ENCODE results near the gene LRP6. TPM values are rescaled to one million over a fixed set of nuclear protein-coding genes. Genes with fewer than 3 reads are reported as not detected.

The LRP6 gene
- total and polyA plus RNA-seq, 10 donors = 0.63 to 14.9 (median 9.6) TPM

DNA sequence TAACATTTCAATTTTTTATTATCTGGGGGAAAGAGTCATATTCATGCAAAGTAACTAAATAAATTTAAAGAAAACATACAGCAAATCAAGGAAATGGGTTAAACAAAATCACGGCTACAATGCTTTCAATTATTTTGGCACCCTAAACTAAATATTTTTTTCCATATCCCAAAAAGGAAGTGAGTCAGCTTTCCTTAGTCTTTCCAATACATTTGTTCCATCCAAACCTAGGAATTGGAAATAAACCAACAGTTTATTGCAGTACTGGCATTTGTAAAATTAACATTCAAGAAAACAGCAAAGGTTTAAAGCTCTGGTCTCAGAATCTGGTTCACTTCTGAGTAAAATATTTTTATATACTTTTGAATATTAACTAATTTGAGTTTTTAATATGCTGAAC is 106.9 kb downstream of the LRP6 start:
- Histone ChIP-seq H3K4me1 (peaks cover 0 to 6% (median 0%) of the 10 kb centered on the region in 6 donors), H3K4me3 (no peak overlapping the region), H3K27me3 (replicated peaks in 1 of 7) (no peaks in the 10 kb centered on the region), H3K27ac (no peak overlapping the region), H3K9me3 (no peaks in the 10 kb centered on the region), H3K36me3 (peaks cover 0 to 16% (median 3%) of the 10 kb centered on the region in 6 donors)
- no peak for DNase-seq
- intact Hi-C loops (cut with DNase I; ENCODE audit: low total_unique reads) = no loop called here
- WGBS, 5 donors = 53 to 74% (median 67%) methylated on average over 1 of the region's 1 CpG
- no peak for TF ChIP-seq POLR2AphosphoS5 (IDR thresholded peaks at IDR 0.05)
- no peak for TF ChIP-seq POLR2A (IDR thresholded peaks at IDR 0.05)
- TF ChIP-seq, protein P1, sequence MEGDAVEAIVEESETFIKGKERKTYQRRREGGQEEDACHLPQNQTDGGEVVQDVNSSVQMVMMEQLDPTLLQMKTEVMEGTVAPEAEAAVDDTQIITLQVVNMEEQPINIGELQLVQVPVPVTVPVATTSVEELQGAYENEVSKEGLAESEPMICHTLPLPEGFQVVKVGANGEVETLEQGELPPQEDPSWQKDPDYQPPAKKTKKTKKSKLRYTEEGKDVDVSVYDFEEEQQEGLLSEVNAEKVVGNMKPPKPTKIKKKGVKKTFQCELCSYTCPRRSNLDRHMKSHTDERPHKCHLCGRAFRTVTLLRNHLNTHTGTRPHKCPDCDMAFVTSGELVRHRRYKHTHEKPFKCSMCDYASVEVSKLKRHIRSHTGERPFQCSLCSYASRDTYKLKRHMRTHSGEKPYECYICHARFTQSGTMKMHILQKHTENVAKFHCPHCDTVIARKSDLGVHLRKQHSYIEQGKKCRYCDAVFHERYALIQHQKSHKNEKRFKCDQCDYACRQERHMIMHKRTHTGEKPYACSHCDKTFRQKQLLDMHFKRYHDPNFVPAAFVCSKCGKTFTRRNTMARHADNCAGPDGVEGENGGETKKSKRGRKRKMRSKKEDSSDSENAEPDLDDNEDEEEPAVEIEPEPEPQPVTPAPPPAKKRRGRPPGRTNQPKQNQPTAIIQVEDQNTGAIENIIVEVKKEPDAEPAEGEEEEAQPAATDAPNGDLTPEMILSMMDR (IDR thresholded peaks at IDR 0.05 in 8 of 11, conservative IDR thresholded peaks at IDR 0.05 in 3 of 11) = no peak

GRCh38 chr12:12158858-12159257 is 108.0 kb downstream of the LRP6 start:
- Histone ChIP-seq H3K27me3 (replicated peaks in 1 of 7) (no peaks in the 10 kb centered on the region), H3K9me3 (no peaks in the 10 kb centered on the region), H3K4me3 (no peak overlapping the region), H3K27ac (no peak overlapping the region), H3K4me1 (peaks cover 0 to 6% (median 0%) of the 10 kb centered on the region in 6 donors), H3K36me3 (peaks cover 0 to 13% (median 3%) of the 10 kb centered on the region in 6 donors)
- TF ChIP-seq POLR2AphosphoS5 (IDR thresholded peaks at IDR 0.05) (no peak), POLR2A (IDR thresholded peaks at IDR 0.05) (no peak)
- TF ChIP-seq, protein P1 (IDR thresholded peaks at IDR 0.05 in 8 of 11, conservative IDR thresholded peaks at IDR 0.05 in 3 of 11) = no peak
- intact Hi-C loops (cut with DNase I; ENCODE audit: low total_unique reads) = no loop called here
- DNase-seq = no peak
- WGBS, 5 donors = 86 to 96% (median 94%) methylated on average over 8 of the region's 8 CpGs

DNA sequence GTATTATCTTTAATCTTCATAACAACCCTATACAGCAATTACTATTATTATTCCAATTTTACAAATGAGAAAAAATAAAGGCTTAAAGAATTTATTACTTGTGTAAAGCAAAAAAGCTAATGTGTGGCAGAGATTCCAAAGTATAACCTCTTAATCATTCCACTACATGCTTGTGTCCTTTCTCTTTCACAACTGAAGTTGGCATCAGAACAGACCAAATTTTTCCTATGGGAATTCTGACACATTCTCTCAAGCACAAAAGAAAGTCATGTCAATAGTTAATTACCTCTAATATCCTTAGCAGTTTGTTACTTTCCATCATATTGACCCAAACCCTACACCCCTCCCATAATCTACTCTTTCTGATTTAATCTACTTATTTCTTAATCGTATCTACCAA is 109.4 kb downstream of the LRP6 start:
- peaks cover 0 to 6% (median 0%) of the 10 kb centered on the region in 6 donors for H3K4me1 ChIP-seq
- TF ChIP-seq POLR2A (IDR thresholded peaks at IDR 0.05) (no peak), POLR2AphosphoS5 (IDR thresholded peaks at IDR 0.05) (no peak)
- TF ChIP-seq, protein P1 (IDR thresholded peaks at IDR 0.05 in 8 of 11, conservative IDR thresholded peaks at IDR 0.05 in 3 of 11) = no peak
- no peak overlapping the region for H3K4me3 ChIP-seq
- no peaks in the 10 kb centered on the region for H3K27me3 ChIP-seq (replicated peaks in 1 of 7)
- no peaks in the 10 kb centered on the region for H3K9me3 ChIP-seq
- H3K36me3 ChIP-seq = peaks cover 0 to 13% (median 3%) of the 10 kb centered on the region in 6 donors
- DNase-seq = no peak
- 85 to 91% (median 89%) methylated on average over 1 of the region's 1 CpG for WGBS, 5 donors
- H3K27ac ChIP-seq = no peak overlapping the region
- intact Hi-C loops (cut with DNase I; ENCODE audit: low total_unique reads) = no loop called here

GRCh38 chr12:12156828-12157227 is 110.0 kb downstream of the LRP6 start:
- Histone ChIP-seq H3K27me3 (replicated peaks in 1 of 7) (no peaks in the 10 kb centered on the region), H3K36me3 (peaks cover 0 to 13% (median 3%) of the 10 kb centered on the region in 6 donors), H3K27ac (no peak overlapping the region), H3K4me3 (no peak overlapping the region), H3K4me1 (peaks cover 0 to 6% (median 0%) of the 10 kb centered on the region in 6 donors), H3K9me3 (no peaks in the 10 kb centered on the region)
- intact Hi-C loops (cut with DNase I; ENCODE audit: low total_unique reads) = no loop called here
- DNase-seq = no peak
- TF ChIP-seq POLR2AphosphoS5 (IDR thresholded peaks at IDR 0.05) = no peak
- 88 to 95% (median 93%) methylated on average over 2 of the region's 2 CpGs for WGBS, 5 donors

DNA sequence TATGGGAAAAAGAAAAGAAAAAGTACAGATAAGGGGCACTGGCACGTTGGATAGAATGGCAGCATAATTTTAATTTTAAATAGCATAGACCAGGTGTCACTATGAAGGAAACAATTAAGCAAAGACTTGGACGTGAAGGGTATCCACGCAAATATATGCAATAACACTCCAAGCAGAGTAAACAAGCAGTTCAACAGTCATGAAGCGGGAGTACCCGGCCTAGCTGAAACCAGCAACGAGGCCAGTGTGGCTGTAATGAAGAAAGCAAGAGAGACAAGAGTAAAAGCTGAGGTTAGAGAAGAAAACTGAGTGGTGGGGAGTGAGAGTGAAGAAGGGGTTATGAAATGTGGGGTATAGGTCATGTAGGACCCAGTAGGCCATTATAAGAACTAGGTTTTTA is 110.7 kb downstream of the LRP6 start:
- no peaks in the 10 kb centered on the region for H3K27me3 ChIP-seq (replicated peaks in 1 of 7)
- no peak overlapping the region for H3K27ac ChIP-seq
- DNase-seq = no peak
- H3K4me1 ChIP-seq = peaks cover 0 to 6% (median 0%) of the 10 kb centered on the region in 6 donors
- TF ChIP-seq, protein P1 (IDR thresholded peaks at IDR 0.05 in 8 of 11, conservative IDR thresholded peaks at IDR 0.05 in 3 of 11) = no peak
- TF ChIP-seq POLR2A (IDR thresholded peaks at IDR 0.05) (no peak), POLR2AphosphoS5 (IDR thresholded peaks at IDR 0.05) (no peak)
- 88 to 94% (median 91%) methylated on average over 6 of the region's 6 CpGs for WGBS, 5 donors
- peaks cover 0 to 13% (median 3%) of the 10 kb centered on the region in 6 donors for H3K36me3 ChIP-seq
- no peak overlapping the region for H3K4me3 ChIP-seq
- no peaks in the 10 kb centered on the region for H3K9me3 ChIP-seq
- intact Hi-C loops (cut with DNase I; ENCODE audit: low total_unique reads) = no loop called here
